ENCODE data around the gene GSK3B. TPM values are rescaled to one million over a fixed set of nuclear protein-coding genes. Genes with fewer than 3 reads are reported as not detected.

Gene GSK3B
- total RNA-seq, 1 donor from 2014 or later, result 60.8 TPM

DNA sequence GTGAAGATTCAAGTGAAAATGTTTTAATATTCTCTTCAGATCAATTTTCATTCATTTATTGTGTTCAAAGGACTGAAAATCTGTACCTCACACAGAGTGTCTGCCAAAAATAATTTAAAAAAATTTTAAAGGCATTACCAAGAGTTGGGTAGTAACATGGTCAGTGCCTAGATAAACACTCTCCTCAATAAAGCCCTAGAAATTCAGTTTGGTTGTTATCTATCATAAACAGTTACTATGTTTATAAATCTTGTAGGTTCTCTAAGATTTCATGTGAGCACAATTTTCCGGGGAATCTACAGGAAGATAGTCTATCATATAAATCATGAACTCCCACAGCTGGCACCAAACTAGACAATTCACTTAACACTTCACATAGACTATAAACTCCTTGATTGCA lies 128.6 kb downstream of the GSK3B start:
- TF ChIP-seq, protein P1, sequence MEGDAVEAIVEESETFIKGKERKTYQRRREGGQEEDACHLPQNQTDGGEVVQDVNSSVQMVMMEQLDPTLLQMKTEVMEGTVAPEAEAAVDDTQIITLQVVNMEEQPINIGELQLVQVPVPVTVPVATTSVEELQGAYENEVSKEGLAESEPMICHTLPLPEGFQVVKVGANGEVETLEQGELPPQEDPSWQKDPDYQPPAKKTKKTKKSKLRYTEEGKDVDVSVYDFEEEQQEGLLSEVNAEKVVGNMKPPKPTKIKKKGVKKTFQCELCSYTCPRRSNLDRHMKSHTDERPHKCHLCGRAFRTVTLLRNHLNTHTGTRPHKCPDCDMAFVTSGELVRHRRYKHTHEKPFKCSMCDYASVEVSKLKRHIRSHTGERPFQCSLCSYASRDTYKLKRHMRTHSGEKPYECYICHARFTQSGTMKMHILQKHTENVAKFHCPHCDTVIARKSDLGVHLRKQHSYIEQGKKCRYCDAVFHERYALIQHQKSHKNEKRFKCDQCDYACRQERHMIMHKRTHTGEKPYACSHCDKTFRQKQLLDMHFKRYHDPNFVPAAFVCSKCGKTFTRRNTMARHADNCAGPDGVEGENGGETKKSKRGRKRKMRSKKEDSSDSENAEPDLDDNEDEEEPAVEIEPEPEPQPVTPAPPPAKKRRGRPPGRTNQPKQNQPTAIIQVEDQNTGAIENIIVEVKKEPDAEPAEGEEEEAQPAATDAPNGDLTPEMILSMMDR (IDR thresholded peaks at IDR 0.05; ENCODE audit: insufficient read depth, low read length, severe bottlenecking), result no peak
- Histone ChIP-seq H3K36me3 (ENCODE audit: control insufficient read depth, insufficient read depth, low read length) (peaks cover 1% of the 10 kb centered on the region), H3K27me3 (ENCODE audit: control insufficient read depth, insufficient read depth, low read length) (no peaks in the 10 kb centered on the region), H3K4me3 (ENCODE audit: low read depth, low read length) (no peak overlapping the region)
- DNase-seq (ENCODE audit: low read depth) (no peak), FAIRE-seq (no peak)

DNA sequence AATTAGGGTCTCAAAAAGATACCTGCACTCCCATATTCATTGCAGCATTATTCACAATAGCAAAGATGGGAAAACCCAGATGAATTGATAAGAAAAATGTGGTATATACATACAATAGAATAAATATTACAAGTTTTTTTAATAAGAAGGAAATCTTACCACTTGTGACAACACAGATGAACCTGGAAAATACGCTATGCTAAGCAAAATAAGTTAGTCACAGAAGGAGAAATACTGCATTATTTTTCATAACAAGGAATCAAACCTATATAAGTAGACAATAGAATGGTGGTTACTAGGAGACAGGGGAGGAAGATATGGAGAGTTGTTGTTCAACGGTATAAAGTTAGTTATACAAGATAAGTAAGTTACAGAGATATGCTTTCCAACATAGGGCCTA lies 130.0 kb downstream of the GSK3B start:
- no peak overlapping the region for H3K4me3 ChIP-seq (ENCODE audit: low read depth, low read length)
- FAIRE-seq (no peak), DNase-seq (ENCODE audit: low read depth) (no peak)
- H3K36me3 ChIP-seq (ENCODE audit: control insufficient read depth, insufficient read depth, low read length), result peaks cover 1% of the 10 kb centered on the region
- no peaks in the 10 kb centered on the region for H3K27me3 ChIP-seq (ENCODE audit: control insufficient read depth, insufficient read depth, low read length)
- TF ChIP-seq, protein P1 (IDR thresholded peaks at IDR 0.05; ENCODE audit: insufficient read depth, low read length, severe bottlenecking), result no peak

DNA sequence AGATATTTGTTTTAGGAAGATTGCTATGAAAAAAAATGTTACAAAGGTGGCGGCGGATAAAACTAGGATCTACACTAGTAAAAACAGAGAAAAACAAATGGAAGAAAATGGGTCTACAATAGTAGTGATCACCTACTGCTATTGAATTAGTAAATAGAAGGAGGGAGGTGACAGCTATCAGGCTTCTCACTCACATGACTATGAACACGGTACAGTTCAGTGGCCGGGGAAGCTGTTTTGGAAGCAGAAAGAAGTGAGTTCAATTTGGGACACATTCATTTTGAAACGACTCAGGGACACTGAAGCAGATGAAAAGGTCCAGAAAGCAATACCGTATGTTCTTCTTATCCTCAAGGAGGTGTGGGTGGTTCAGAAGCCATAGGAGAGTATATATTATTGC lies 138.3 kb downstream of the GSK3B start:
- Histone ChIP-seq H3K27me3 (ENCODE audit: control insufficient read depth, insufficient read depth, low read length) (no peaks in the 10 kb centered on the region), H3K4me3 (ENCODE audit: low read depth, low read length) (no peak overlapping the region), H3K36me3 (ENCODE audit: control insufficient read depth, insufficient read depth, low read length) (no peaks in the 10 kb centered on the region)
- DNase-seq (ENCODE audit: low read depth) (no peak), FAIRE-seq (no peak)
- TF ChIP-seq, protein P1 (IDR thresholded peaks at IDR 0.05; ENCODE audit: insufficient read depth, low read length, severe bottlenecking), result no peak

DNA sequence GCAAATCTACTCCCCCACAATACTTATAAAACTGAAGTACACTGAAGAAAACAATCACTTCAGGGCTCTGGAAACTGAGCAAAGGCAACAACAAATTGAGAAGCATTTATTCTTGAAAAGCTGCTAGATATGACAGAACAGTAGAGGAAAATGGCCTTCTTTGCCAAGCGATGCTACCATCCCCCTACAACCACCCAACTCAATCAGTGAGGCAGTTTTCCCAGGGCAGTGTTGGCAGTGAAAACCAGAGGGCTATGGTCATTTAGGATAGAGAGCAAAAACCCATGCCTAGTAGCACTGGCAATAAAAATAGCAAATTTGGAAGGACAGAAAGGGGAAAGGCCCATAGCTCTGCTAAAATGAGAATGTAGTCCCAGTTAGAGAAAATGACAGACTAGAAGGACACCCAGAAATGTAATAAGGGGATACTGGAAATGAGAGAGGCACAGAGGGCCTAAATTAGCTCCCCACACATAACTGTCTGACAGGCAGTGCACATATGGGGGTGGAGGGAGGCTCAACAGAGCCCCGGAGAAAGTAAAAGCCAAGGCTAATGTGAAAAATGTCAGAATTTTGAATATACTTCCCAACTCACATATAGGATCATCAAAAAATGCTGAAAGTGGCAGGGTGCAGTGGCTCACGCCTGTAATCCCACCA lies 143.5 kb downstream of the GSK3B start:
- FAIRE-seq (no peak), DNase-seq (ENCODE audit: low read depth) (no peak)
- H3K27me3 ChIP-seq (ENCODE audit: control insufficient read depth, insufficient read depth, low read length), result no peaks in the 10 kb centered on the region
- H3K4me3 ChIP-seq (ENCODE audit: low read depth, low read length), result no peak overlapping the region
- H3K36me3 ChIP-seq (ENCODE audit: control insufficient read depth, insufficient read depth, low read length), result no peaks in the 10 kb centered on the region
- TF ChIP-seq, protein P1 (IDR thresholded peaks at IDR 0.05; ENCODE audit: insufficient read depth, low read length, severe bottlenecking), result no peak

DNA sequence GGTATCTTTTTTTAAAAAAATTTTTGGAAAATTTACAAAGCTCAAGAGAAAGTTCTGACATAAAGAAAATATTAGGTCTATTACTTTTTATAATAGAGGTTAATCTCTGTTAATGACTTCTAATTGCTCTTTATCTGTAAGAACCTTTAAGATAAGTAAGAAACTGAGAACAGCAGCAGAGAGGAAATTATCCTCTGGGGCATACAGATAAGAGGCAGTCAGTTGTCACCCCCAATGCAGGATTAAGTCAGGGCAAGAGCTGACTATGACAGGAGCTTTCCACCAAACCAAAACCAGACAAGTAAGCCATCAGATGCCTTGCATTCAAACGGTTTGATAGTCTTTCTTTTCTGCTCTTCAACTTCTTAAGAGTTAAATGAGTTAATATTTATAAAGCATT lies 149.0 kb downstream of the GSK3B start:
- FAIRE-seq, result no peak
- no peak for DNase-seq (ENCODE audit: low read depth)
- H3K36me3 ChIP-seq (ENCODE audit: control insufficient read depth, insufficient read depth, low read length), result no peaks in the 10 kb centered on the region
- H3K27me3 ChIP-seq (ENCODE audit: control insufficient read depth, insufficient read depth, low read length), result no peaks in the 10 kb centered on the region
- H3K4me3 ChIP-seq (ENCODE audit: low read depth, low read length), result no peak overlapping the region
- TF ChIP-seq, protein P1 (IDR thresholded peaks at IDR 0.05; ENCODE audit: insufficient read depth, low read length, severe bottlenecking), result no peak

DNA sequence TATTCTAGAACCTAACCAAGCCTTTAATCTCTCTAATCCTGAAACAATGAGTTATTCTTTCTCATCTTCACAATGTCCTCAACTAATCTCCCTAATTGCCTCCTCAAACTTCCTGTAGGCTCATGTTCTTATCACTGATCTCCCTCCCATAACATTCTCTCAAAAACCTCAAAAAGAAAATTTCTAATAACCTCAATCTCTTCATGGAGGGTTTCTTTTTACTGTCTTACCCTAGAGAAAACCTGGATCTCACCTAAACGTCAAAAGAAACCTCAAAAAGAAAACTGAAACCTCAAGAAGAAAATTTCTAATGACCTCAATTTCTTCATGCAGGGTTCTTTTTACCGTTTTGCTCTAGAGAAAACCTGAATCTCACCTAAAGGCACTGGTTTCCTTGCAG lies 150.2 kb downstream of the GSK3B start:
- FAIRE-seq, result no peak
- no peak overlapping the region for H3K4me3 ChIP-seq (ENCODE audit: low read depth, low read length)
- TF ChIP-seq, protein P1 (IDR thresholded peaks at IDR 0.05; ENCODE audit: insufficient read depth, low read length, severe bottlenecking), result no peak
- no peaks in the 10 kb centered on the region for H3K36me3 ChIP-seq (ENCODE audit: control insufficient read depth, insufficient read depth, low read length)
- H3K27me3 ChIP-seq (ENCODE audit: control insufficient read depth, insufficient read depth, low read length), result no peaks in the 10 kb centered on the region
- DNase-seq (ENCODE audit: low read depth), result no peak

All from bronchial epithelial cell (primary cell).